ENCODE results near the gene STK32C.
"Not testable (repeated sequence)": the region's sequence is repeated elsewhere in the genome, so short reads cannot be mapped to it uniquely, and the experiment has no call there.

Gene STK32C

DNA sequence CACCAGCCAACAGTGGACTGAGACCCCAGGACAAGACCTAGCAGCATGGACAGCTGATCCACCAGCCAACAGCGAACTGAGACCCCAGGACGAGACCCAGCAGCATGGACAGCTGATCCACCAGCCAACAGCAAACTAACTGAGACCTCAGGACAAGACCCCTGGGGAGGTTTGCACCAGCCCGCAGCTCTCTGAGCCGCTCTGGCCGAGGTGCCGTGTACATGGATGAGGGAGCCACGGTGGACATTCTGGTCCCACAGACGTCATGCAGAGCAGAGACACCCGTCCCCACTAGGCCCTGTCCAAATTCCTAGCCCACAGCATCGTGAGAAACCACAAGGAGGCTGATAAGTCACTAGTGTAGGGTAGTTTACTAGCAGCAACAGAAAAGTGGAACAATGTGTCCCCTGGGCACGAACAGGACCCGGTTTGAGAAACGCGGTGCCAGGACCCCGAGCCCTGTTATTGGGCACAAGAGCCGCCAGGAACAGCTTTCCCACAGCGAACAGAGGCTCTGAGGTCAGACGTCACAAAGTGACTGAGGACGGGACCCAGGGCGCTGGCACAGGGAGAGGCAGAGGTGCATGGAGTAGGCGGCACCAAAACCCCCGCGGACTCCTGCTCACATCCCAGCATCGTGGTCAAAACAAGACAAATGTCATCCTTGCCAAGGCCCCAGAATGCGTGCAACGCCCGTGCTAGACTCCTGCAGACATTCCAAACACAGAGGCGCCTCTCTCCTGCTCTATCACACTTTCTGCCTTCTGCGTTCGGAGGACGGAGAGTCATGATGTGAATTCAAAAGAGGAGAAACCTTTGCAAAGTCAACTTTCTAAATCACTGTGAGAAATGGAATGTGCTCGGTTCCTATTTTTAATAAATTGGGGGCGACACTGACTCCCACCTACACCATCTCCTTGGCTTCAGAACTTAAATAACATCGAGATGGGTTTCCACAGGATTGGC lies 8.1 kb downstream of the STK32C start:
- DNase-seq = no peak

DNA sequence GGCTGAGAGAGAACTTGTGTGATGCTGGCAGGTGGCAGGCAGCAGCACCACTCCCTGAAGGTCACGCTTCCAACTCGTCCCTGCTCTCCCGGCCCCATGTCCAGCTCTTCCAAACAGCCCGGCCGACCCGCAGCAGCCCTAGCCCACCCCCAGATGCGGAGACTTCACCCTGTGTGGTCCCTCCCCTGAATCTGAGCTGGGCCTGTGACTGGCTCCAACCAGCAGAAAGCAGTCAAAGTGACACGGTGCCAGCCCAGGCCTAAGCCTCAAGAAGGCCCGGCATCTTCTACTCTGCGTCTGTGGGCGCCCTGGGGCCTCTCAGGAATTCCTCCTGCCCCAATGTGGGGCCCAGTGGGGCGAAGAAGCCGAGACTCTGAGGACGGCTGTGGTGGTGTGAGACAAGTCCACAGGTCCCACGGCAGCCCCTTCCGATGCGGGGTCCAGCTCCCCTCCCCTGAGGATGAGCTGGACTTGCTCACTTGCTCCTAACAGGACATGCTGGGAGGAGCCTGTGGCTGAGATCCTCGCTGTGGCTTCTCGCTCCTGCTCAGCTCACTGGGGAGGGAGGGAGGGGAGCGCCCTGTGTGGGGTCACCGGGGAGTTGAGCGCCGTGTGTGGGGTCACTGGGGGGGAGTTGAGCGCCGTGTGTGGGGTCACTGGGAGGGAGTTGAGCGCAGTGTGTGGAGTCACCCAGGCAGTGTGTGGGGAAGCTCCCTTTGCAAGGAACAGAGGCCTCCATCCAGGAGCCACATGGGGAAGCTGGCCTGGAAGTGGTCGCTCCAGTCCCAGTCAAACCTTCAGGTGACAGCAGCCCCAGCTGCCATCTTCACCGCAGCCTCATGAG lies 9.5 kb downstream of the STK32C start:
- no peak for DNase-seq

DNA sequence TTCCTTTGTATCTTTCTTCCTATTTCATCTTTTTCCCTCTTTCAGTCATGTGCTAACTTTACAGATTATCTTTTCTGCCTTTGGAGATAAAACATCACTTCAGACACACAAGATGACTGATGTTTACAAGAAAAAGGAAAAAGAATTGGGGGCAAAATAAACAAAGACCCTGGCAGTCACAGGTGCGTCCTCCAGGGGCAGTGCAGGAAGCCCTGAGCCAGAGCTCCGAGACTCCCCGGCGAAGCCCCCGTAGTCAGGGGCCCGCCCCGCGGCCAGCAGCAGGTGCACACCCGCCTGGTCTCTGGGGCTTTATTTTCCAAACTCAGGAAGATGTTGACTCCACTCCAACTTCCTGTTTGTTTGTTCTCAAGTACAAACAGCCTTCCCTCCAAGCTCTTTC lies 10.2 kb downstream of the STK32C start:
- DNase-seq = no peak

DNA sequence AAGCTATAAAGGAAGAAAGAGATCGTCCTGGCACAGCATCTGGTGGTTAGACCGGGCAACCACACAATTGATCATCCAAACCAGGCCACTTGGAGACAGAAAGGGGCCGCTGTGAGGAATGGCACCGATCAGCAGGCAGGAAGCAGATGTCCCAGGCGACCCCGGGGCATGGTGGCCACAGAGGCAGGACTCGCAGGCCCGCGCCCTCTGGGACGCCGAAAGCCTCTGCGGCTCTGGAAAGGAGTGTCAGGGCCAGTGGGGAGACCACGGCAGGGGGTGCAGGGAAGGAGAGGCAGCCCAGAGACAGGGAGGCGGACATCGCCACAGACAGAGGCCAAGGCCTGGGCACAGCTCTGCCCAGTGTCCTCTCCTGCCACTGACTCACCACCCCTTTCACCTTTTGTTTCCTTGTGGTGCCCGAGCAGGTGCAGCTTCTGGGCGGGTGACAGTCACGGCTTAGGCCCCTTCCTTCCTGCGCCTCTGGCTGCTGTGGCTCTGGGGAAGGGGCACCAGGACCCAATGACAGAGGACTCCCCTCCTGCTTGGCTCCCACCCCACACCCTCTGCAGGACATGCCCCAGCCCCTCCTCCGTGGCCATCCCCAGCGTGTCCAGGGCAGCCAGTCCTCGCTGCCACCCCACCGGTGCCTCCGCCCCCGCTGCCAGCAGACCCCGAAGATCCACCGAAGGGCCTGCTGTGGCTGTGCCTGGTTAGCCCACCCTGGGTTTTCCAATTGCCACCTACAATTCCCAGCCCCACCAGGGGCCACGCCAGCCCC lies 10.9 kb downstream of the STK32C start:
- no peak for DNase-seq

DNA sequence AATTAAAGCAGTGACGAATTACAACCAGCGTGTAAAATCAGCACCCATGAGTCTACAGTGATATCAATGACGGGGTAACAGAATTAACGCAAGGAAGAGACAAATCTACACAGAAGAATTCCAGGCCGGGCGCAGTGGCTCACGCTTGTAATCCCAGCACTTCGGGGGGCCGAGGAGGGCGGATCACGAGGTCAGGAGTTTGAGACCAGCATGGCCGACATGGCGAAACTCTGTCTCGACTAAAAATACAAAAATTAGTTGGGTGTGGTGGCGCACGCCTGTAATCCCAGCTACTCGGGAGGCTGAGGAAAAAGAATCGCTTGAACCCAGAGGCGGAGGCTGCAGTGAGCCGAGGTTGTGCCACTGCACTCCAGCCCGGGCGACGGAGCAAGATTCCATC lies 12.3 kb downstream of the STK32C start:
- DNase-seq = not testable (repeated sequence)

DNA sequence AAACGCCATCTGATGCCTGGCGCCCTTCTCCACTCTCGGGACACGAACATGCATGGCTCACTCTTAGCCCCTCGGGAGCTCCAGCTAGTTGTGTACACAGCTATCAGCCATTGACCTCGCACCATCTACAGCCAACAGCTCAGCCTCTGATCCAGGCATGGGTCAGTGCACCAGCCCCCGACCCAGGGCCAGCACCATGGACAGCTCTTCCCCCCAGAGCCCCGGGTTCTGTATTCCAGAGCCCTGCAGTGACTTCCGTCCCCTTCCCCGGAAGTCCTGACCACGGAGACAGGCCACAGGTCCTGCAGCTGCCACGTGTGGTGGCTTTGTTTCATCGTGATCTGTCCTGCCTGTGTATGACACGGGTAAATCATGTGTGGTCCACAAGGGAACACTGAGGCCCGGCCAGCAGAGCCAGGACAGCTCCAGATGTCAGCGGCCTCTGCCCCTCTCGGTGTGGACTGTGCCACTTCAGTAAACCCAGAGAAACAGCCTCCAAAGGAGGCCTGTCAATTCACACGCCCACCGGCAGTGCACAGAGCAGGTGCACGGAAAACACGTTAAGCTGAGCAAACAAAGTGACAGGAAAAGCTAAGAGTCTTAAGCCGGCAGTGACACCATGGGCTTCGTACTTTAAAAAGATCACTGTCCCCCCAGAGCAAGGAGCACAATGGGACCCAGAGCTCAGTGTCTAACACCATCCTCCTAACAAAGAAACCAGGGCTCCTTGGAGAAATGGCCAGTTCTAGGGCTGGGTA lies 13.0 kb downstream of the STK32C start:
- no peak for DNase-seq

DNA sequence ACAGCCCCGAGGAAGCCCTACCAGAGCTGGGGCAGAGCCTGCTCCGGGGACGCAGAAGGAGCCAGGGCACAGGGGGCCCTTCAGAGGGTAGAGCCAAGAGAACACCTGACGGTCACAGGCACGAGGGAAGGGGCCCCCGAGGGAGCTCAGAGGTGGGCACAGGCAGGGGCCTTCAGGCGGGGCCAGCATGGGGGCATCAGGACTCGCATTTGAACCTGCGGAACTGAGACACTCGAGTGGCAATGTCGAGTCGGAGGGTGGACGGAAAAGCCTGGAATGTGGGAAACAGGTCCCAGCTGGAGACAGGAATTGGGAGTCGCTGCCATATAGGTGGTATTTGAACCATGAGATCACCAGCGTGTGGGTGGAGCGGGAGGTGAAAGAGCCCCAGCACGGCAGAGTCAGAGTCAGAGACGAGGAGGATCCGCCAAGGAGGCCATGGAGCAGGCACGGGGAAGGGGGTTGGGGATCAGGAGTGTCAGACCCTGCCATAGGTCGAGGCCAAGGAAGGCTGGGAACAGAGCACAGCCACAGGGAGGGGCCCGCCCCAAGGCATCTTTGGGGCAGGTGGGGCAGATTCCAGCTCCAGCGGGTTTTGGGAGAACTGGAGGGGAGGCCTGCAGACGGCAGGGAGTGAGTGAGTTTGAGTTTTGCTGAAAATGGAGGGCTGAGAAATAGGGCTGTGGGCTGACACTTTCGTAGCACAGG lies 13.8 kb downstream of the STK32C start:
- no peak for DNase-seq

DNA sequence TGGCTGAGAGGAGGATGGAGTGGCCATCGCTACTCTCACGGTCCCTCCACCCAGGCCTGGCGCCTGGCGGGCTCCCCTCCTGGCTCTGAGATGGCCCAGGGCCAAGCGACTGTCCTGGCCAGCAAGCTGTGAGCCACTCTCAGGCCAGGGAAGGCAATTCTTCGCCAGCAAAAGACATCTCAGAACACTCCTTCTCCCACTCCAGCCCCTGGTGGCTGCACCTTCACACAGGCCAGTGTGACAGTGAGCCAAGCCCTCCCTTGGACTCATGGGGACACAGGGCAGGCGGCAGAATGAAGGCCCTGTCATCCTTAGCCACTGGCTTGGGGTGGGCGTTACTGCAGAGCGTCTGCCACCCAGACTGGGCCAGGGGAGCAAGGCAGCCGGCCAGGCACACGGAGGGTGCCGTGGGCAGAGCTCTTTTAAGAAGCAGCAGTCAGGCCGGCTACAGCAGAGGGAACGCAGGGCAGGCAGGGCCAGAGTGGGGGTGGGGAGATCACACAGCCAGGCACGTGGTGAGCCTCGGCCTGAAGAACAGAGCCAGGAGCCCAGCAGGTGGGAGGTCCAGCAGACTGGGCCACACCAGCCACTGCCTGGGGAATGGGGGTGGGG lies 14.4 kb downstream of the STK32C start:
- DNase-seq = no peak

DNA sequence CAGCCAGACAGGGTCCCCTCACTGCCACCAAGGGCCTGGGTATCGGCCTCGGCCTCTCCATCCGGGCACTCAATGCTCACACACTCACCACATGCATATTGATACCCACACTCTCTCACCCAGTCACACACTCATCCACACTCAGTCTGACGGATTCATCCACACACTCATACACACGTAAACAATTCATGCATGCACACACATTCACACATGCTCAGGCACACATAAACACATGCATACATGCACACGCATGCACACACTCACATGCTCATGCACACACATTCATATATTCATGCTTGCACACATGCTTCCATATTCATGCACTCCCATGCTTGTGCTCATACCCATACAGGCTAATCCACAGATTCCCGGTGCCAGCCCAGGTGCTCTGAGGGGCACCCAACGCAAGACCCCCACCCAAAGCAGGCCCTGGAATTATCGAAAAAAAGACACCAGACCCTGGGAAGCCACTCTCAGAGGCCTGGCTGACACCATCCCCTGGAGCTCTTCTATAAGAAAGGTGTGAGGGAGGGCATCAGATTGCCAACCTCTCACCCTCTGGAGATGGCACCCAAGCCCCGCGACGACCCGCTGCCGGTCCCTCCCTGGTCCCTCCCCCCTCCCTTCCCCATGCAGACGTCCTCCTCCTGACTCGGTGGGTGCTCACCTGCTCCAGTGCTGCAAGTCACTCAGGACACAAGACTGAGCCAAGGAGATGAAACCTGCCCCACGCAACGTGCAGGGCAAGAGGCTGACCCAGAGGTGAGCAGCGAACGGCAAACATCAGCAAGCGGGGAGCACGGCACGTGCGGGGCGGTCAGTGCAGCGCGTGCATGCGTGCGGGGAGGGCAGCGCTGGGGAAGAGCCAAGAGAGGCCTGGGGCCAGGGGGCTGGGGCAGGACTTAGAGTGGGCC lies 15.2 kb downstream of the STK32C start:
- no peak for DNase-seq

DNA sequence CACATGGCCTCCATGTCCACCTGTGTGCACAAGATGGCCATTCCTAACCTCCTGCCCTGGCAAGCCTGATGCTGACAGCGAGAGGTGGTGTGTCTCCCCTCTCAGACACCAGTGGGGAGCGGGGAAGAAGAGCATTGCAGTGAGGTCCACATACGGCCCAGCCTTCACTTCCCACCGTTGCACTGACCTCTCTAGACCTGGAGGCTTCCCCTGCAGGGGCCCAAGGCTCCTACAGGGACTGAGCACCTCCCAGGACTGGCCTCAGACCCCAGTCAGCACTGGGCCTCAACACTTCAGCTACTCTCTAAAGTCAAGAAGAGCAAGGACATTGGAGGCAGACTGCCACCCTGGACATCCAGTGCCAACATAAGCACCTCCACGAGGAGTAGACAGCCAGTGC lies 15.9 kb downstream of the STK32C start:
- no peak for DNase-seq

DNA sequence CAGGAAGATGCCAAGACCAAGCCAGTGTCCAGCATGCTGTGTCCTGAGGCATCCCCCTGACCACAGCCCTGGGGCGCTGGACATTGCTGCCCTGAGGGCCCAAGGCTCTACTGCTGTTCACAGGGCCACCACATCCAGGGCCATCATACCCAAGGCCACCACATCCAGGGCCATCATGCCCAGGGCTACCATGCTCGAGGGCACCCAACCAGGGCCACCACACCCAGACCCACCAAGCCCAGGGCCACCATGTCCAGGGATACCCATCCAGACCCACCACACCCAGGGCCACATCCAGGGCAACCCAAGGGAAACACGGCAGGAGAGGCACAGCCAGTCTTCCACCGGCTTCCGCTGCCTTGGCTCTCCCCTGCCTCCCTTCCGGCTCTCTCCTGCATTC lies 17.1 kb downstream of the STK32C start:
- DNase-seq = no peak

DNA sequence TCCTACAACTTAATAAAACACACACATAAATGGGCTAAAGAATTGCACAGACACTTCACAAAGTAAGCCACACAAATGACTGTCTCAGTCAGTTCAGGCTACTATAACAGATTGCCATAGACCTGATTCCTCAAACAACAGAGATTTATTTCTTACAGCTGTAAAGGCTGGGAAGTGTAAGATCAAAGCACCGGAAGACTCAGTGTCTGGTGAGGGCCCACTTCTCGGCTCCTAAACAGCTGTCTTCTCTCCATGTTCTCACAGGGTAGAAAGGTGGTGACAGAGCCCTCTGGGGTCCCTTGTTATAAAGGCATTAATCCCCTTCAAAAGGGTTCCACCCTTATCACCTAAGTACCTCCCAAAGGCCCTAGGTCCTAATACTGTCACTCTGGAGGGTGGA lies 18.3 kb downstream of the STK32C start:
- no peak for DNase-seq

DNA sequence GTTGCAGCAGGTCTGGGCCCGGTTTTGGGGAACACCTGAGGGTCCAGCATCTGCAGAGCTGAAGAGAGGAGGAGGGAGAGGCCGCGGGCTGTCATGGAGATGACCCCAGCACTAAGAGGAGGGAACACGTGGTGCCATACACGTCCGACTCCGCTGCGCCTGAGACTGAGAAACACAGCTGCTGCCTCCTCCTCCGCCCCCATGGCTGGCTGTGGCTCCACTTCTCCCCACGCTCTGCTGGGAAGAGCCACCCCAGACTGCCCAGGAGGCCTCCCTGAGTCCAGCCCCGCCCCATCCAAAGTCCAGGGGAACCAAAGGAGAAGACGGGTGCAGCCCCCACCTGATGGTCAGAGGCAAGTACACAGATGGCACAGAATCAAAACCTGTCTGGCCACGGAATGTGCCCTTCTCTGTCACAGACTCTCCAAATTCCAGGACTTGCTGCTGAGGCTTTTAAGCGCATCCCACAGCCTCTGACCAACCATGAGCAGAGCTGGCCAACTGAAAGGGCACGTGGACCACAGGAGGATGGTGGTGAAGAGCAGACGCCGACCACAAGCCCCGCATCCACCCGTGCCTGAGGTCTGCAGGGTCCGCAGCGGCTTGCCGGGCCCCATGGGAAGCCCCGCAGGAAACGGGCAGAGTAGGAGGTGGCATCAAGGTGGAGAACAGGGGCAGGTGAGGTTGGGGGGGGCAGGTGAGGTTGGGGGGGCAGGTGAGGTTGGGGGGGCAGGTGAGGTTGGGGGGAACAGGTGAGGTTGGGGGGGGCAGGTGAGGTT lies 24.0 kb downstream of the STK32C start:
- no peak for DNase-seq

DNA sequence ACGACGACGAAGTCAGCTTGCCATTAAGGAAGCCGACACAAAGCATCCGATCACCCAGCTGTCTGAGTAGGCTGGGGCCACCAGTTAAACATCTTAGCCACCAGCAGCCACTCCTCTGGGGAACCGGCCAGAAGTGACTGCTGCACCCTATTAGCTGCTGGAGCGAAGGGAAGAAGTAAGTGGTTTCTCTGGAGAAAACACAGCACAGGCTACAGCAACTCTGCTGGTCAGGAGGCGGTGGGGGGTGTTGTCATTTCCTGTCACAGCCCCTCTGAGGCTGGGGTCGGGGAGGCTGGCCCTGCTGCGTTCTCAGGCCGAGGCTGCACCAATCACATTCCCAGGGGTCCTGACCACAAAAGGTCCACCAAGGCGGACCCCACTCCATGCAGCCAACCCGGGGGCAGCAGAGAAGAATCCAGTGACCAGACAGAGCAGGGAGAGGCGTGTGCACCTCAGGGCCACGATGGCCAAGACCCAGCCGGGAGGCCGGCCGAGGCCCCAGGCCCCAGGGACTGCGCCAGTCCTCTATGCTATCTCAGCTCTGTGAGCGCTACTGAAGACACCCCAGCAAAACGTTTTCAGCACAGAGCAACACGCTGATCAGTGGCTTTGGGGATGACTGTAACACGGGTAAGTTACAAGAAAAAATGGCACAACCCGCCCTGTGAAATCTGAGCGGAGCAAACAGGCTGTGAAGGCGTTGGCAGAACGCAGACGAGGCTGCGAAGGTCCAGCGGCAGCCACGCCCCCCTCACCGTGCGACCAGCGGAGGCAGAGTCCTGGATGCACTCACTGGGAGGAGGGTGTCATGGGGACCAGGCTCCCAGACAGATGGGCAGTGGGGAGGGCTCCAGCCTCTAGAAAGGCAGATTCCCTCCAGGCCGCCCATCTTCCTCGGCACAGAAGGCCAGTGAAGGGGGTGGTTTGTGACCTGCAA lies 24.8 kb downstream of the STK32C start:
- DNase-seq = no peak

DNA sequence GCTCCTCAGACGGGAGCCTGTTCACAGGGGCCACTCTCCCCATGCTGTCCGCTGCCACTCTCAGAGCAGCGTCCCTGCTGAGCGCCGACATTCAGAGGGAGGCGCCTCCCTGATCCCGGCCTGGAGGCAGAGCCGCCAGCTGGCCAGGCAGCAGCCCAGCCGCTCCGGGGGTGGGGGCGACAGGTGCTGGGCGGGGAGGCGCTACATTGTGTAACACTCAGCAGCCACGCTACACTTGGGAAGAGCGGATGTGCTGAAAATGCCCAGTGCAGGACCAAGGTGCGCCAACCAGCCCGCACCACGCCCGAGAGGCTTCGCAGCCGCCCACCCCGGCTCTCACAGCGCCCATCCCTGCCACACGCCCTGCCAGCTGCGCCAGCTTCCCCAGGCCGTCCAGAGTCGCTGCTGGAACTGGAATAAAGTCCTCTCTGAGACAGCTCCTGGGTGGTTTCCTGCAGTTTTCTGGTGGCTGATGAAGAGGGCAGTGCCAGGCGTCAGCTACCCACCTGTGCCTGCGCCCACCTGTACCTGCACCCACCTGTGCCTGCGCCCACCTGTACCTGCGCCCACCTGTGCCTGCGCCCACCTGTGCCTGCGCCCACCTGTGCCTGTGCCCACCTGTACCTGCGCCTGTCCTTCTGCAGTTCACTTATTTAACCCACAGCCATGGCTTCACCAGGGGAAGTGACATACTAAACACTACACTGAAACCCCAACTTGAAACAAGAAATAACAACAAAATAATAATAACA lies 25.7 kb downstream of the STK32C start:
- DNase-seq = no peak

DNA sequence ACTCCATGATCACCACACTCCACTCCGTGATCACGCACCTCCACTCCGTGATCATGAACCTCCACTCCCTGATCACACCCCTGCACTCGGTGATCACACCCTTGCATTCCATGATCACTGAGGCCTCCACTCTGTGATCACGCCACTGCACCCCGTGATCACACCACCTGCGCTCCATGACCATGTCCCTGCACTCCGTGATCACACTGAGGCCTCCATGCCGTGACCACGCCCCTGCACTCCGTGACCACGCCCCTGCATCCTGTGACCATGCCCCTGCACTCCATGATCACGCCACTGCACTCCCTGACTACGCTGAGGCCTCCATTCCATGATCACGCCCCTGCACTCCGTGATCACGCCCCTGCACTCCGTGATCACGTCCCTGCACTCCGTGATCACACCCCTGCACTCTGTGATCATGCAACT lies 27.1 kb downstream of the STK32C start:
- no peak for DNase-seq
